ENCODE data around the gene TERT.

TERT gene

GRCh38 chr5:1243487-1244130 lies 51.3 kb downstream of the TERT start:
- Histone ChIP-seq H3K4me3 (no peak overlapping the region), H3K27ac (no peak overlapping the region), H3K9me3 (replicated peaks in 1 of 11) (no peaks in the 10 kb centered on the region), H4K20me1 (peaks cover 0 to 84% (median 43%) of the 10 kb centered on the region in 11 experiments; a peak in 17 of 22 replicates), H3K4me1 (peaks cover 0 to 18% (median 9%) of the 10 kb centered on the region in 10 experiments; a peak in 11 of 20 replicates), H3K9ac (no peak overlapping the region), H3K4me2 (no peak overlapping the region), H3K27me3 (peaks cover 33 to 50% (median 44%) of the 10 kb centered on the region in 11 experiments), H3K36me3 (no peaks in the 10 kb centered on the region)
- TF ChIP-seq Cebpa-rat (IDR thresholded peaks at IDR 0.05), result no peak

GRCh38 chr5:1242733-1243486 lies 52.0 kb downstream of the TERT start:
- Histone ChIP-seq H3K36me3 (no peaks in the 10 kb centered on the region), H4K20me1 (peaks cover 0 to 80% (median 36%) of the 10 kb centered on the region in 11 experiments; a peak in 17 of 22 replicates), H3K27me3 (peaks cover 32 to 43% (median 38%) of the 10 kb centered on the region in 11 experiments), H3K9me3 (replicated peaks in 1 of 11) (no peaks in the 10 kb centered on the region), H3K4me3 (no peak overlapping the region), H3K27ac (no peak overlapping the region), H3K4me1 (peaks cover 0 to 18% (median 9%) of the 10 kb centered on the region in 10 experiments; a peak in 11 of 20 replicates), H3K4me2 (no peak overlapping the region), H3K9ac (no peak overlapping the region)
- no peak for TF ChIP-seq Cebpa-rat (IDR thresholded peaks at IDR 0.05)

GRCh38 chr5:1241509-1242080 lies 53.3 kb downstream of the TERT start:
- Histone ChIP-seq H3K9me3 (replicated peaks in 1 of 11) (peaks cover under 1 to 5% (median 4%) of the 10 kb centered on the region in 11 experiments; a peak in 21 of 22 replicates), H3K9ac (no peak overlapping the region), H3K4me1 (peaks cover 0 to 11% (median 7%) of the 10 kb centered on the region in 10 experiments; a peak in 11 of 20 replicates), H3K4me2 (no peak overlapping the region), H3K4me3 (no peak overlapping the region), H3K27ac (no peak overlapping the region), H3K36me3 (no peaks in the 10 kb centered on the region), H4K20me1 (peaks cover 0 to 67% (median 22%) of the 10 kb centered on the region in 11 experiments; a peak in 16 of 22 replicates), H3K27me3 (peaks cover 19 to 29% (median 25%) of the 10 kb centered on the region in 11 experiments)
- no peak for TF ChIP-seq Cebpa-rat (IDR thresholded peaks at IDR 0.05)

- no peak overlapping the region for H3K4me2 ChIP-seq
- peaks cover 0 to 58% (median 13%) of the 10 kb centered on the region in 11 experiments; a peak in 14 of 22 replicates for H4K20me1 ChIP-seq
- TF ChIP-seq Cebpa-rat (IDR thresholded peaks at IDR 0.05), result no peak
- no peak overlapping the region for H3K9ac ChIP-seq
- H3K4me1 ChIP-seq, result peaks cover 0 to 2% (median 0%) of the 10 kb centered on the region in 10 experiments; a peak in 2 of 20 replicates
- no peak overlapping the region for H3K4me3 ChIP-seq
- H3K36me3 ChIP-seq, result no peaks in the 10 kb centered on the region
- peaks cover 10 to 15% (median 13%) of the 10 kb centered on the region in 11 experiments for H3K9me3 ChIP-seq (replicated peaks in 1 of 11)
- H3K27ac ChIP-seq, result no peak overlapping the region
- H3K27me3 ChIP-seq, result peaks cover 10 to 20% (median 15%) of the 10 kb centered on the region in 11 experiments
These were observed 54.2 kb downstream of the TERT start for GRCh38 chr5:1240496-1241260.

DNA sequence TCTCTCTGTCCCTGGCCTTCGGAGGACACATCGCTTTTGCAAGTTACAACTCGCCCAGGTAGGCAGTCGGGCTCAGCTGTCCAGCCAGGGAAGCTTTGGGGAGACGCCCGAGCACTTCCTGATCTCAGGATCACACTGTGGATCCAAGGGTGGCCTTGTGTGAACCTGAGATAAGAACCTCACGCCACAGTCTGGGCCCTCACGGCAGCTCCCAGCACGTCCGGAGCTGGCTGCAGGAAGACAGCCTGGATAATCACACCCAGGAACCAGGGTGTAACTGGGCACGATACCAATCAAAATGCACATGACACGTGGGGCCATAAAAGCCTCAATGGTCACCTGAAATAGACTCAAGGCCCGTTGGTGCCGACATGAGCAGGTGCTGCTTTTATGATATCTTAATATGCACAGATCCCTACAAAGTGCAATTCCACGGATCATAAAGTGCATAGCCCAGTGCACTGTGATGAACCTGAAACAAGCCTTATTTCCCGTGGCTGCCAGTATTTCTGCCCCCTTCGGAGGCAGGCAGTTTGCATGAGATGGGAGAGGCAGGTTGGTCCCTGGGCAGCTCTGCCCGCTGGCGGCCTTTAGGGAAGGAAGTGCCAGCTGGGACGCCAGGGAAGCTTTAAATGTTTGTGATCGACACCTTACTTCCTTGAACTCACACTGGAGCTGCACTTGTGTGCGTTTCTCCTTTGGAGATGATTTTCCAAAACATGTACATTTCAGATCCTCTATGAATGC lies 55.2 kb downstream of the TERT start:
- no peak for TF ChIP-seq Cebpa-rat (IDR thresholded peaks at IDR 0.05)
- peaks cover 0 to 48% (median 7%) of the 10 kb centered on the region in 11 experiments; a peak in 13 of 22 replicates for H4K20me1 ChIP-seq
- no peak overlapping the region for H3K4me3 ChIP-seq
- H3K36me3 ChIP-seq, result no peaks in the 10 kb centered on the region
- H3K27me3 ChIP-seq, result peaks cover under 1 to 10% (median 5%) of the 10 kb centered on the region in 11 experiments; a peak in 16 of 22 replicates
- no peak overlapping the region for H3K27ac ChIP-seq
- peaks cover 20 to 25% (median 23%) of the 10 kb centered on the region in 11 experiments for H3K9me3 ChIP-seq (replicated peaks in 1 of 11)
- H3K9ac ChIP-seq, result no peak overlapping the region
- no peak overlapping the region for H3K4me2 ChIP-seq
- no peaks in the 10 kb centered on the region for H3K4me1 ChIP-seq

DNA sequence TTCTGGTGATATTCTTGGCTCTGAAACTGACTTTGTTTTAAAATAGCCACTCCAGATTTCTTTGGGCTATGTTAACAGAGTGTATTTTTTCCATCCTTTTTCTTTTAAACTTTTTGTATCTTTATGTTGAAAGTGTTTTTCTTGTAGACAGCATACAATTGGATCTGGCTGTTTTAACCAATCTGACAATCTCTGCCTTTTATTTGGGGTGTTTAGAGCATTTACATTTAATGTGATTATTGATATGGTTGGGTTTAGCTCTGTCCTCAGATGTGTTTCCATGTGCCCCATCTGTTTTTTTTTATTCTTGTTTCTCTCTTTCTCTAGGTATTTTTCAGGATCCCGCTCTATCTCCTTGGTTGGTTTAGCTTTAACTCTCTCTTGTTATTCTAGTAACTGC lies 59.0 kb downstream of the TERT start:
- no peak for TF ChIP-seq Cebpa-rat (IDR thresholded peaks at IDR 0.05)

GRCh38 chr5:1235379-1235778 lies 59.5 kb downstream of the TERT start:
- Histone ChIP-seq H3K36me3 (no peaks in the 10 kb centered on the region), H3K27ac (no peak overlapping the region), H3K4me2 (no peak overlapping the region), H3K4me3 (no peak overlapping the region), H3K4me1 (peaks cover 7 to 25% (median 23%) of the 10 kb centered on the region in 10 experiments; a peak in 18 of 20 replicates), H3K27me3 (0 out of 22 replicates have a peak, but pooled peaks cover 0 to 7% (median 0%) of the 10 kb centered on the region in 11 experiments), H3K9me3 (replicated peaks in 1 of 11) (peaks cover 22 to 32% (median 27%) of the 10 kb centered on the region in 11 experiments), H4K20me1 (peaks cover 0 to 25% (median 0%) of the 10 kb centered on the region in 11 experiments; a peak in 7 of 22 replicates), H3K9ac (no peak overlapping the region)
- no peak for TF ChIP-seq Cebpa-rat (IDR thresholded peaks at IDR 0.05)

More for the DNA sequence above, 59.0 kb downstream of the TERT start:
- Histone ChIP-seq H3K4me3 (no peak overlapping the region), H3K9me3 (replicated peaks in 1 of 11) (peaks cover 22 to 32% (median 27%) of the 10 kb centered on the region in 11 experiments), H3K27me3 (0 out of 22 replicates have a peak, but pooled peaks cover 0 to 7% (median 0%) of the 10 kb centered on the region in 11 experiments), H3K36me3 (no peaks in the 10 kb centered on the region), H3K9ac (no peak overlapping the region), H3K4me1 (peaks cover 7 to 21% (median 19%) of the 10 kb centered on the region in 10 experiments; a peak in 18 of 20 replicates), H4K20me1 (peaks cover 0 to 27% (median 0%) of the 10 kb centered on the region in 11 experiments; a peak in 6 of 22 replicates), H3K4me2 (no peak overlapping the region), H3K27ac (no peak overlapping the region)
